Smooth muscle cell (in vitro differentiated cells): ENCODE results near the gene HACD1. TPM values are rescaled to one million over a fixed set of nuclear protein-coding genes. Genes with fewer than 3 reads are reported as not detected.

Experiments
- DNase-seq: peaks from one replicate; lab custom pipeline; 2025; ENCODE audit not compliant: unreplicated experiment; lab: John Stamatoyannopoulos, UW
- H2AFZ ChIP-seq: fragments of 200-600 bp; sonication (generic); 2 replicates; pipeline ENCODE4 v1.6.0; 2016; ENCODE audit warnings: antibody characterized with exemption, low read depth, mild to moderate bottlenecking
- H3F3A ChIP-seq: fragments of 200-600 bp; sonication (generic); 2 replicates; pipeline ENCODE4 v1.6.0; 2017; ENCODE audit warnings: antibody characterized with exemption, low read depth
- H3K27ac ChIP-seq: fragments of 200-600 bp; sonication (generic); 2 replicates; pipeline ENCODE4 v1.5.1; 2016; ENCODE audit warnings: low read depth, mild to moderate bottlenecking
- H3K27me3 ChIP-seq: fragments of 200-600 bp; sonication (generic); 2 replicates; pipeline ENCODE4 v1.6.1; 2016; ENCODE audit warnings: low read depth, mild to moderate bottlenecking
- H3K36me3 ChIP-seq: fragments of 200-600 bp; sonication (generic); 2 replicates; pipeline ENCODE4 v1.5.1; 2016; ENCODE audit warnings: low read depth
- H3K4me1 ChIP-seq: fragments of 200-600 bp; sonication (generic); 2 replicates; pipeline ENCODE4 v1.5.1; 2016; ENCODE audit warnings: low read depth
- H3K4me2 ChIP-seq: fragments of 200-600 bp; sonication (generic); 2 replicates; pipeline ENCODE4 v1.6.0; 2016; ENCODE audit warnings: mild to moderate bottlenecking
- H3K4me3 ChIP-seq: fragments of 200-600 bp; sonication (generic); 2 replicates; pipeline ENCODE4 v1.5.1; 2016; ENCODE audit warnings: mild to moderate bottlenecking
- H3K79me2 ChIP-seq: fragments of 200-600 bp; sonication (generic); 2 replicates; pipeline ENCODE4 v1.6.0; 2016; ENCODE audit warnings: low read depth, mild to moderate bottlenecking
- H3K9ac ChIP-seq: fragments of 200-600 bp; sonication (generic); 2 replicates; pipeline ENCODE4 v1.6.0; 2016; ENCODE audit warnings: low read depth
- H3K9me3 ChIP-seq: fragments of 200-600 bp; sonication (generic); replicated peaks from 2 replicates; pipeline ENCODE4 v1.5.1; 2016; ENCODE audit warnings: low read depth
- H4K20me1 ChIP-seq: fragments of 200-600 bp; sonication (generic); 2 replicates; pipeline ENCODE4 v1.6.0; 2016; ENCODE audit warnings: low read depth
- WGBS: methylation state at CpG from one replicate; pipeline ENCODE4 v1.1.7; 2016; ENCODE audit warnings: low lambda C conversion rate; 5-methylcytosine and 5-hydroxymethylcytosine counted together
- polyA plus RNA-seq: library from polyadenylated mRNA; unstranded; fragments of >200 nt; fragmentation: Nextera tagmentation; extraction: Ambion mirVana; gene quantifications from 2 replicates; pipeline ENCODE4 v1.2.1, GENCODE V29; 2016
- total RNA-seq: library from RNA; depleted of rRNA; stranded (reverse); fragments of >200 nt; gene quantifications from 2 replicates; pipeline ENCODE4 v1.2.3, GENCODE V29; 2014
- TF ChIP-seq, protein P1 (sequence below): fragments of 200-600 bp; sonication (generic); IDR thresholded peaks from 2 replicates; pipeline ENCODE4 v1.5.1; 2017; ENCODE audit warnings: borderline replicate concordance, mild to moderate bottlenecking, antibody characterized with exemption; ENCODE audit not compliant: insufficient read depth, poor library complexity, severe bottlenecking

The HACD1 gene
- total and polyA plus RNA-seq, 2 experiments from 2014 or later = 26.4 to 54.5 TPM

DNA sequence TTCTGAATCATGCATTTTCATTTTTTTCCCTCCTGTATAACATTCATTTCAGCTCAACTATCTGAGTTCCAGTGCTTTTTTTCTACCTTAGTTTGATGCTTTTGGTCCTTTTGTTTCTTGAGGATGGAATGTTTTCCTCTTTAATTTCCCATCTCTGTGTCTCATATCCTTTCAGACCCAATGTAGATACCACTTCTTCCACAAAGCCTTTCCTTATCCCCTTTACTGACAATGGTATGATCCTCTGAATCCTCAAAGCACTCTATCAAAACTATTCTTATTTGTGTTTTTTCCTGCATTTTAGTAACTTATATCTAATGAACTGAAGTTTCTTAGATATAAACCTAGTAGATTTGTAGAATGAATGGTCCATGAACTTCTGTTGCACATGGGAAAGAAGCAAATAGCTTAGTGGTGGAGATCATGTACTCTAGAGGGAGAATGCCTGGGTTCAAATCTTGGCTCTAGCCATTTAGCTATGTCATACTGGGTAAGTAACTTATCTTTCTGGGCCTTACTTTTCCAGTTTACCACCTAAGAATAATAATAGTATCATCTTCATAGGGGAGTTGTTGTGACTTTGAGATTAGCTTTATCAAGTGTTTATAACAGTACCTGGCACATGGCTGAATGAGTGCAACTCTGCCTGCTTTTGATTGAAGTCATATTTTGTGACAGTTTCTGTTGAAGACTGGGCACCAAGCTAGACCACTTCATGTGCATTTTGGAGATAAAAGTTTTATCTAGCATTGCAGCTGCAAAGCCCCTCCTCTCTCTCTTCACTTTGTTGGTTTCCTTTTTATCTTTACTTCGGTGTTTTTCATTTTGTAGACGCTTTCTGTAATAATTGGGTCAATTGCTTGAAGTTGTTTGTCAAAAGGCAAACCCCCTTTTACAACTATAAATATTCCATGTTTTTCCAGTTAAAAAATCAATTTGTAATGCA is 45.3 kb upstream of the HACD1 start:
- Histone ChIP-seq H4K20me1 (peaks cover 25% of the 10 kb centered on the region), H3K4me2 (no peak overlapping the region), H3K36me3 (no peaks in the 10 kb centered on the region), H3K9ac (no peak overlapping the region), H3F3A (no peaks in the 10 kb centered on the region), H3K79me2 (peaks cover 90% of the 10 kb centered on the region), H3K4me3 (no peak overlapping the region), H3K4me1 (peaks cover 5% of the 10 kb centered on the region), H3K27me3 (no peaks in the 10 kb centered on the region), H3K9me3 (no peaks in the 10 kb centered on the region), H3K27ac (no peak overlapping the region), H2AFZ (no peak overlapping the region)
- 74% methylated on average over 2 of the region's 2 CpGs for WGBS
- TF ChIP-seq, protein P1, sequence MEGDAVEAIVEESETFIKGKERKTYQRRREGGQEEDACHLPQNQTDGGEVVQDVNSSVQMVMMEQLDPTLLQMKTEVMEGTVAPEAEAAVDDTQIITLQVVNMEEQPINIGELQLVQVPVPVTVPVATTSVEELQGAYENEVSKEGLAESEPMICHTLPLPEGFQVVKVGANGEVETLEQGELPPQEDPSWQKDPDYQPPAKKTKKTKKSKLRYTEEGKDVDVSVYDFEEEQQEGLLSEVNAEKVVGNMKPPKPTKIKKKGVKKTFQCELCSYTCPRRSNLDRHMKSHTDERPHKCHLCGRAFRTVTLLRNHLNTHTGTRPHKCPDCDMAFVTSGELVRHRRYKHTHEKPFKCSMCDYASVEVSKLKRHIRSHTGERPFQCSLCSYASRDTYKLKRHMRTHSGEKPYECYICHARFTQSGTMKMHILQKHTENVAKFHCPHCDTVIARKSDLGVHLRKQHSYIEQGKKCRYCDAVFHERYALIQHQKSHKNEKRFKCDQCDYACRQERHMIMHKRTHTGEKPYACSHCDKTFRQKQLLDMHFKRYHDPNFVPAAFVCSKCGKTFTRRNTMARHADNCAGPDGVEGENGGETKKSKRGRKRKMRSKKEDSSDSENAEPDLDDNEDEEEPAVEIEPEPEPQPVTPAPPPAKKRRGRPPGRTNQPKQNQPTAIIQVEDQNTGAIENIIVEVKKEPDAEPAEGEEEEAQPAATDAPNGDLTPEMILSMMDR = no peak
- DNase-seq = no peak

DNA sequence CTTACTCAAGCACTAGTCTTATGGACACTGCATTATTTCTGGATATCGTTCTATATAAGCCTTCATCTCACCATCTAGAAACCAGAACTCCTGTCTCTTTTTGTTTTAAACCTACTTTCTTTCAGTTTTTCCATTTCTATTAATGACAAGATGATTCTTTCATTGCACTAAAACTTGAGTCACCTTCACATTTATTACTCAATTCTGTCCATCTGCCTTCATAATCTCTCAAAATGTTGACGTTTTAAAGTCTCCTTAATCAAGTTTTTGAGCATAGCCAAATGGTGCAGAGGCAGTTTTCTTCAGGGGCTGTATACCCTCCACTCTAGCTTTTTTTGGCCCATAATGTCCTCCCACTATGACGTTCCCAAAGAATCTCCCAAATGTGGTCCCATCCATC is 44.3 kb upstream of the HACD1 start:
- Histone ChIP-seq H3K4me1 (peaks cover 5% of the 10 kb centered on the region), H3K9ac (no peak overlapping the region), H3K79me2 (peaks cover 90% of the 10 kb centered on the region), H3K4me2 (no peak overlapping the region), H4K20me1 (peaks cover 35% of the 10 kb centered on the region), H3K9me3 (no peaks in the 10 kb centered on the region), H3F3A (no peaks in the 10 kb centered on the region), H3K27me3 (no peaks in the 10 kb centered on the region), H3K36me3 (no peaks in the 10 kb centered on the region), H2AFZ (no peak overlapping the region), H3K4me3 (no peak overlapping the region), H3K27ac (no peak overlapping the region)
- WGBS = 93% methylated on average over 3 of the region's 3 CpGs
- DNase-seq = no peak
- TF ChIP-seq, protein P1 = no peak

DNA sequence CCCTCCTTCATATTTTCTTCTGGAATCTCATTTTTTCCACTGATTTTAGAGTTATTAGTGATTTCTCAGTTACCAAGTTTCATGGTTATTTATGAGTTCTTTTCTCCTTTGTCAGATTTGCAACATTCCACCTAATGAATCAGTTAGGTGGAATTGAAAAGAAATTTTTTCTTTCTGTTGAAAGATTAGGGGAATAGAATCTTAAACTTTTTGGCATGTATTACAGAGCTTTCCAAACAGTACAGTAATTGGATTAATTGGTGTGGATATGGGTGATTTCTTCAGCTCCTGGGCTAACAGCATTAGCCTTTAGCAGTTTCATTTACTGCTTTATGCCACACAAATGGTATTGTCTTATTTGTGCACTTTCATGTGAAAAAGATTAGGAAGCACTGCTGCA is 43.7 kb upstream of the HACD1 start:
- Histone ChIP-seq H3K36me3 (no peaks in the 10 kb centered on the region), H3K4me3 (no peak overlapping the region), H3F3A (no peaks in the 10 kb centered on the region), H3K4me2 (no peak overlapping the region), H3K27ac (no peak overlapping the region), H3K4me1 (peaks cover 5% of the 10 kb centered on the region), H3K27me3 (no peaks in the 10 kb centered on the region), H2AFZ (no peak overlapping the region), H4K20me1 (peaks cover 37% of the 10 kb centered on the region), H3K9ac (no peak overlapping the region), H3K9me3 (no peaks in the 10 kb centered on the region), H3K79me2 (peaks cover 92% of the 10 kb centered on the region)
- TF ChIP-seq, protein P1 = no peak
- no peak for DNase-seq
